T-helper 1 cell treated with Interleukin-12 subunit alpha and Interleukin-12 subunit beta and Interleukin-4 antibody, amounts not matched to agents 30 μg/mL and 1 μg/mL, for 36 hours (primary cell): ENCODE measurements around the gene TGFB2.

Source experiments
- H3K27ac Mint-ChIP-seq: one replicate; pipeline ENCODE4 v1.8.0; 2021; ENCODE audit warnings: mild to moderate bottlenecking, mixed read lengths
- H3K27me3 Mint-ChIP-seq: one replicate; pipeline ENCODE4 v1.8.0; 2021; ENCODE audit warnings: low read depth, mixed read lengths
- H3K36me3 Mint-ChIP-seq: one replicate; pipeline ENCODE4 v1.8.0; 2021; ENCODE audit warnings: low read depth, mixed read lengths
- H3K4me1 Mint-ChIP-seq: one replicate; pipeline ENCODE4 v1.8.0; 2021; ENCODE audit warnings: low read depth, mixed read lengths
- H3K4me3 Mint-ChIP-seq: one replicate; pipeline ENCODE4 v1.8.0; 2021; ENCODE audit warnings: mild to moderate bottlenecking, moderate library complexity, mixed read lengths
- H3K9me3 Mint-ChIP-seq: one replicate; pipeline ENCODE4 v1.8.0; 2021; ENCODE audit warnings: mixed read lengths

The TGFB2 gene

GRCh38 chr1:218344814-218345672, at the start of gene TGFB2:
Gene TGFB2 (plus strand): TSS chr1:218345336. CDS start chr1:218346702, 1,366 bp downstream.
- no peaks in the 10 kb centered on the region for H3K36me3 Mint-ChIP-seq
- H3K4me1 Mint-ChIP-seq = peaks cover 13% of the 10 kb centered on the region
- H3K27me3 Mint-ChIP-seq = peaks cover 51% of the 10 kb centered on the region
- H3K27ac Mint-ChIP-seq = no peak within 1 kb of the TSS
- H3K9me3 Mint-ChIP-seq = no peaks in the 10 kb centered on the region
- H3K4me3 Mint-ChIP-seq = no peak within 1 kb of the TSS

DNA sequence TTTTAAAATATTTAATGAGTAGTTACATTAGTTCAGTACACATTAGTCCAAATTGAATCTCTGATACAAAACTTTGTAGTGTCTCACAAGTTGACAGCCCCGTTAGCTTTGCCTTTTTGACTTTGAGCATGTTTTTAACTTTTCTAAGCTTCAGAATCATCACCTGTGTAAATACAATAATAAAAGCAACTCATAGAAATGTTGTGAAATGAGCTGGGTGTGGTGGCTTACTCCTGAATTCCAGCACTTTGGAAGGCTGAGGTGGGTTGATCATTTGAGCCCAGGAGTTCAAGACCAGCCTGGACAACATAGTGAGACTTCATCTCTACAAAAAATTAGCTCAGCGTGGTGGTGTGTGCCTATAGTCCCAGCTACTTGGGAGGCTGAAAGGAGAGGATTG, 49.0 kb upstream of the TGFB2 start:
- no peak overlapping the region for H3K4me3 Mint-ChIP-seq
- H3K9me3 Mint-ChIP-seq = no peaks in the 10 kb centered on the region
- H3K27me3 Mint-ChIP-seq = no peaks in the 10 kb centered on the region
- H3K36me3 Mint-ChIP-seq = no peaks in the 10 kb centered on the region
- no peaks in the 10 kb centered on the region for H3K4me1 Mint-ChIP-seq
- no peak overlapping the region for H3K27ac Mint-ChIP-seq

DNA sequence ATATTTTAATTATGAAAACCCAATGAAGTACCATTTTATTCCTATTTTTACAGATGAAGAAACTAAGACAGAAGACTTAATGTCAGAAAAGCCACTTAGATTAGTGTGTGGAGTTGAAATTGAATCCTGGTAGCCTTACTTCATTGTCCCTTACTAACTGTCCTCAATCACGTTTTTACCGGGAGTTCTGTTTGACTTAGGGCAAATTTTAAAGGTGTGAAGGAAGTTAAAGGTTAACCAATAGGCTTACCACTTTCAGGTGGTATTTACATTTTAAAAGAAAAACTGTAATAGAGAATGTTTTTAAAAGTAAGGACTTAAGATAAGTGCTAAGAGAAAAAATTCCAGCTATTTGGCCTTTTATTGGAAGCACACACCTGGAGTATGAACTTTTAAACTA, 47.7 kb upstream of the TGFB2 start:
- Mint-ChIP-seq H3K4me3 (no peak overlapping the region), H3K4me1 (no peaks in the 10 kb centered on the region), H3K27ac (no peak overlapping the region), H3K27me3 (no peaks in the 10 kb centered on the region), H3K36me3 (peaks cover 3% of the 10 kb centered on the region), H3K9me3 (no peaks in the 10 kb centered on the region)

- Mint-ChIP-seq H3K4me1 (no peaks in the 10 kb centered on the region), H3K4me3 (no peak overlapping the region), H3K27me3 (no peaks in the 10 kb centered on the region), H3K36me3 (peaks cover 3% of the 10 kb centered on the region), H3K27ac (no peak overlapping the region), H3K9me3 (no peaks in the 10 kb centered on the region)
Measured at GRCh38 chr1:218297867-218298266, 47.3 kb upstream of the TGFB2 start.

DNA sequence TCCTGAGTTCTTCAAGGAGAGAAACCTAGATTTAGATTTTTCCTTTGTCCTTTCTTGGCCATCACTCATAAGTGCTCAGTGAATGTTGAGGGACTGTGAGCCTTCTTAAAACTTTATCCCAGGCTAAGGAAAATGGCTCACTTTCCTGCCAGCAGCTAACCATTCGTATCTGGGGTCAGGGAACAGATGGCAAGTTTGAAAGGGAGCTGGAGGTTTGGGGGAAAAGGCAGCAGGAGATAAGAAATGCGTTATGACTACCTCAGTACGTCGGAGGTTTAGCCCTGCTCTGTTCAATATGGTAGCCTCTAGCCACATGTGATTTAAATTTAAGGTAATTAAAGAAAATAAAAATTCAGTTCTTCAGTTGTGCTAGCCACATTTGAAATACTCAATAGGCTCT, 46.7 kb upstream of the TGFB2 start:
- no peak overlapping the region for H3K27ac Mint-ChIP-seq
- H3K4me3 Mint-ChIP-seq = no peak overlapping the region
- H3K9me3 Mint-ChIP-seq = no peaks in the 10 kb centered on the region
- H3K27me3 Mint-ChIP-seq = no peaks in the 10 kb centered on the region
- H3K36me3 Mint-ChIP-seq = peaks cover 3% of the 10 kb centered on the region
- peaks cover 2% of the 10 kb centered on the region for H3K4me1 Mint-ChIP-seq

DNA sequence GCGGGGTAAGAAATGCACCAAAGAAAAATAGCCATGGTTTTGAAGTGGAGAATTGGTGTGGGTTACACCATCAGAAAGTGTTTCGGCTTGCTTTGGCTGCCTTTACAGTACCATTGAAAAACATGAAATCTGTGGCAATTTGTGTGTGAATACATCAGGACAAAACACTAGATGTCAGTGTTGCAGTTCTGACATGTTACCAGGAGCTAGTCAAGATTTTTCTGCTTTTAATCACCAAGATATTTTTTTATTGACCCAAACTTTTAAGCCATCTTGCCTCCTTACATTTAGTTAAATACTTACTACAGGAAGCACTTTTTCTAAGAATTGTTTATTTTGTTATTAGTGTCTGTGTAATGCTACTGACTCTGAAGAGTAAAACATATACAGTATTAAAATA, 45.7 kb upstream of the TGFB2 start:
- Mint-ChIP-seq H3K4me1 (peaks cover 2% of the 10 kb centered on the region), H3K9me3 (no peaks in the 10 kb centered on the region), H3K36me3 (peaks cover 3% of the 10 kb centered on the region), H3K27ac (no peak overlapping the region), H3K4me3 (no peak overlapping the region), H3K27me3 (no peaks in the 10 kb centered on the region)

DNA sequence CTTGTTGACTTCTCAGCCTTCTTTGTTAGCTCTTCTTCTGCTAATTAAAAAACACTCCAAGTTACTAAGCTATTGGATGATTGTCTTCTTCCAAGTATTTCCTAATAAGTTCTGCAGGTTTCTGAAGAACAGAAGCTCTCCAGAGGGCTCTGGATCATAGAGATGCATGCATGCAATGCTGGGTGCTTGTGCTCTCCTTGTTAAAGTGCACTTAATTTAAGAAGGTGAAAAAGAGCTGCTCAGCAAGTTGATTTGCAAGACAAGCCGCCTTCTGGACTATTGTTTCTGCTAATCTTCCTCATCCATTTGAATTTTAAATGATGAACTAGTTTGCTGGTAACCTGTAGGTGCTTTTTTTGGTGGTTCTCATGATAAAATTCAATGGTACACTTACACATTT, 43.9 kb upstream of the TGFB2 start:
- Mint-ChIP-seq H3K4me1 (peaks cover 2% of the 10 kb centered on the region), H3K27ac (no peak overlapping the region)

DNA sequence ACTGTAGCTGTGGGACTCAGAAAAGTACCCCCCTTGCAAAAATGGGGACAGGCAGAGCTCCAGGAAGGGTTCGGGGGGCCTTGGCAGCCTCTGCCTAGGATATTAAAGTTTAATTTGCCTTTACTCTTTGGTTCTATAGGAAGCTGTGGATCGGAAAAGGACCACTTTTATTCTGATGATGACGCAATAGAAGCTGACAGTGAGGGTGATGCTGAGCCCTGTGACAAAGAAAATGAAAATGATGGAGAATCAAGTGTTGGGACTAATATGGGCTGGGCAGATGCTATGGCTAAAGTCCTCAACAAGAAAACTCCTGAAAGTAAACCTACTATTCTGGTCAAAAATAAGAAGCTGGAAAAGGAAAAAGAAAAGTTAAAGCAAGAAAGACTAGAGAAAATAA, 43.0 kb upstream of the TGFB2 start:
- no peak overlapping the region for H3K27ac Mint-ChIP-seq
- H3K36me3 Mint-ChIP-seq = peaks cover 3% of the 10 kb centered on the region
- H3K27me3 Mint-ChIP-seq = no peaks in the 10 kb centered on the region
- no peak overlapping the region for H3K4me3 Mint-ChIP-seq
- H3K4me1 Mint-ChIP-seq = peaks cover 2% of the 10 kb centered on the region
- no peaks in the 10 kb centered on the region for H3K9me3 Mint-ChIP-seq

More for the DNA sequence above, 43.9 kb upstream of the TGFB2 start:
- no peaks in the 10 kb centered on the region for H3K9me3 Mint-ChIP-seq
- no peaks in the 10 kb centered on the region for H3K27me3 Mint-ChIP-seq
- peaks cover 3% of the 10 kb centered on the region for H3K36me3 Mint-ChIP-seq
- H3K4me3 Mint-ChIP-seq = no peak overlapping the region

DNA sequence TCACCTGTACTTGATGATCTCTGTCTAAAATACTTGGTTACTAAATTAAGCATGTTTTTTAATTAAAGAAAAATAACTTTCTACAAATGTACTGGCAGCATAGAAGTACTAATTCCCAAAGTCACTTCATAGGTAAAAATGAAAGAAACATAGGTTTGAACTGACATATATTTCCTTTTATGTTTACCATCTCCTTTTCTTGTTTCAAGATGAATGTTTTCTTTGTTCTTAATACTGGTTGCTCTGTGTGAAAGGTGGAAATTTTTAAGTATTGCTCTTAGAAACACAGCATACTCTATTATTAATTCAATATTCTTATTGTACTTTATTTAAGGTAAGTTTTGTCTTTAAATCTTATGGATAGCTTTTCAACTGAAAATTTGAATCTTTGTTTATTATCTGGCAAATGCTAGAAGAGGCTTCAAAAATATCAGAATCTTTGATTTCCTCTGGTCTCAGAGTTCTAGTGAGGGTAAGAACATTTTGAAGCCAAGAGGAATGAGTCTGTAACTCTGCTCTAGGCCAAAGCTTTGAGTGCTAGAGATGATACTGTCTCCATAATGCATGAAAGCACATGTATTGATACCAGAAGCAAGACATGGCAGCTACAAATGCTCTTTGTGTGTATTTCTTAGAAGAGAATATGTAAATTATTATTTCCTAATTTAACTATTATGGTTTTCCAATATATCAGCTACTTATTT, 41.8 kb upstream of the TGFB2 start:
- Mint-ChIP-seq H3K27ac (no peak overlapping the region), H3K36me3 (peaks cover 8% of the 10 kb centered on the region), H3K27me3 (no peaks in the 10 kb centered on the region), H3K4me3 (no peak overlapping the region), H3K9me3 (no peaks in the 10 kb centered on the region), H3K4me1 (peaks cover 2% of the 10 kb centered on the region)

DNA sequence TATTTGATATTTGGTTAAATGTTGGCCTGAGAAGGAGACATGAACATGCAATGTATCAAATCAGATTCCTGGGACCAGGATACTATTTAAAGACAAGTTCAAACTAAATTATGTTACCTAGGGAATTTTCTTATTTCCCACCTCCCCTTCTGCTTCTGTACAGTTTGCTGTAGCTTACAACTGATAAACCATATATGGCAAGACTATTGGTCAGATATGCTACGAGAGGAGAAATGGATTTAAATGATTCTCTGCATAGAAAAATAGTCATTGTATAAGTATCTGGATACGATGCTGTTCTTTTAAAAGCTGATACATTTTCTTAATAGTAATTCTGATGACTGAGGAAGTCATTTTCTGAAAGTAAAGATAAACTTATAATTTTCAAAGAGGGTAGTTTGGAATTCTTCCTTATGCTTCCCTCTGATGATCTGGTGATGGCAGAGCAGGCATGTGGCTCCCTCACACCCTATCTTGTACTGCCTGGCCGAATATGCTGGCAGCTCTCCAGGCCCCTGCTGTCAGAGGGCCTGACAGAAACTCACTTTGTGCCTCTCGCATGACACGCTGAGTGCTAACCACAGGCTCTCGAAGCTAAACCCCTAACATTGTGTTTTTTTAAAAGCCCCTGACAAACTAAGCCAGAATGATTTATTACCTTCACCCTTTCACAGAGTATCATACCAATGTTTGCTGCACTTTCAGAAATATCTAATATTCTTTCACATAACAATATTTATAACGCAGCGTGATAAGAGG, 40.7 kb upstream of the TGFB2 start:
- Mint-ChIP-seq H3K27me3 (no peaks in the 10 kb centered on the region), H3K9me3 (no peaks in the 10 kb centered on the region), H3K36me3 (peaks cover 10% of the 10 kb centered on the region), H3K4me1 (peaks cover 2% of the 10 kb centered on the region), H3K4me3 (no peak overlapping the region), H3K27ac (no peak overlapping the region)

DNA sequence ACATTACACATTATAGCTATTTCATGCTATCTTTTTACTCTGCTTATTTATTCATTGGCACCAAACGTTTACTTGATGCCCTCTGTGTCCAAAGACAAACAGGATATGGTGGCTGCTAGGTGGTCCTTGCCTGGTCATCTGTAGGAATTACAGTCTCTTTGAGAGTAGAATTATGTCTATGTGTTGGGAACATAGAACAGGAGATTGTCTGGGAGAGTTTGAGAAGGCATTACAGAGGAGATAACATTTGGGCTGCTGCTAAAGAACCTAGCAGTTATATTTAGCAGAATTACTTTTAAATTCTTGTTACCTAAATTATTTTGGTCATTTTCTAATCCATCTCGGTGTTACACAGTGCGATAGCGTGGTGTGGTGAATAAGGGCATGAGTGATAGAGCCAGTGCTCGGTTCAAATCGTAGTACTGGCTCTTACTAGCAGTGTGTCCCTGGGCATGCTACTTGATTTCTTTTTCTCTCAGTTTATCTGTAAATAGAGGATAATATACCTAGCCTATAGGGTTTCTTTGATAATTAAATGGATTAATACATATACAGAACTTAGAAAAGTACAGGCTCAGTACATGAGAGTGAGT, 39.6 kb upstream of the TGFB2 start:
- no peaks in the 10 kb centered on the region for H3K9me3 Mint-ChIP-seq
- no peak overlapping the region for H3K4me3 Mint-ChIP-seq
- no peak overlapping the region for H3K27ac Mint-ChIP-seq
- H3K36me3 Mint-ChIP-seq = peaks cover 11% of the 10 kb centered on the region
- no peaks in the 10 kb centered on the region for H3K27me3 Mint-ChIP-seq
- H3K4me1 Mint-ChIP-seq = peaks cover 2% of the 10 kb centered on the region

DNA sequence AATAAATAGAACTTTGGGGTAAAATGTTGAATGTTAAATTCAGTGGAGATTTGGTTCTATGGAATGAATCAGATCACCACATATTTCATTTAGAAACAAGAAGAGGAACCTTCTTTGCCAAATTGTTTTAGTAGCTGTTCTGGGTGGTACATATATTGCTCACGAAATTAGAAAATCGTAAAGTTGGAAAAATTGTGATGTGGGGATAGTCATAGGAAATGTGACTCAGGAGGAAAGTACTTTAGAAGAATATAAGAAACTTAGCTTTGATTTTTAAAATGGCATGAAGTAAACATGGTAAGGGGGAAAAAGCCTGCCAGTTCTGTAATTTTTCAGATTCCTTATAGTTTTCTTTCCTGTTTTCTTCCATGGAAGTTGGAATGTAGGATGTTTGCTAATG, 32.6 kb upstream of the TGFB2 start:
- Mint-ChIP-seq H3K27ac (no peak overlapping the region), H3K27me3 (no peaks in the 10 kb centered on the region), H3K4me1 (no peaks in the 10 kb centered on the region), H3K36me3 (peaks cover 9% of the 10 kb centered on the region), H3K4me3 (no peak overlapping the region), H3K9me3 (no peaks in the 10 kb centered on the region)

DNA sequence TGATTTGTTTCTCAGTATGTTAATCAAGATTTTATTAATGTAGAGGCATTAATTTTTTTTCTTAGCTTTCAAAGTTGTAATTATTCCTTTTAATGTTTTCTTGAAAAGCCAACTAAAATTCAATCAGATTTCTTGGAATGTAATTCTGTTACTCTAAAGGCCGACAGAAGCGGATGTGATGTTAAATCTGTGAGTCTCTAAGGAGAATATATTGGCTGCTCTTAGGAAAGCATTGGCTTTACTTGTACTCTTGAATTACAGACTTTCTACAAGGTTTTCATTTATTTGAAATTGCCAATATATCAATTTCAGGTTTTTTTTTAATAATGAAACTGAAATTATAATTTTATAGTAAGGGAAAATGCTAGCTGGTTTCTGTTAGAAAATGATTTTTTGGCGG, 30.8 kb upstream of the TGFB2 start:
- Mint-ChIP-seq H3K4me1 (no peaks in the 10 kb centered on the region), H3K36me3 (peaks cover 4% of the 10 kb centered on the region), H3K27me3 (no peaks in the 10 kb centered on the region), H3K4me3 (no peak overlapping the region), H3K27ac (no peak overlapping the region), H3K9me3 (no peaks in the 10 kb centered on the region)

DNA sequence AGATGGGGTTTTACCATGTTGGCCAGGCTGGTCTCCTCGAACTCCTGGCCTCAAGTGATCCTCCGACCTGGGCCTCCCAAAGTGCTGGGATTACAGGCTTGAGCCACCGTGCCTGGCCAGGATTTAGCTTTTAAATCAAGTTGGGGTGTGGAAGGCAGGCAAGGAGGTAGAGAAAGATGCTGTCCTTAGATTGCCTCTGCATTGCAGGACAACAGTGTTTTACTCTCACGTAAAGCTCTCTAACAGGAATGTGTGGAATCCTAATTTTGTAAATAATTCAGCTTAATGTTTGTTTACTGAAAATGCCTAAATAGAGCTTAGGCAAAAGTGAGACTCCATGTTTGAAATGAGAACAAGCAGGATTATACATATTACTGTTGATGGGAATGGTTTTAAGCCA, 29.5 kb upstream of the TGFB2 start:
- Mint-ChIP-seq H3K27me3 (no peaks in the 10 kb centered on the region), H3K4me1 (no peaks in the 10 kb centered on the region), H3K36me3 (peaks cover 3% of the 10 kb centered on the region), H3K27ac (no peak overlapping the region), H3K4me3 (no peak overlapping the region), H3K9me3 (no peaks in the 10 kb centered on the region)
